ENCODE results near the gene UBE2E2.

DNA sequence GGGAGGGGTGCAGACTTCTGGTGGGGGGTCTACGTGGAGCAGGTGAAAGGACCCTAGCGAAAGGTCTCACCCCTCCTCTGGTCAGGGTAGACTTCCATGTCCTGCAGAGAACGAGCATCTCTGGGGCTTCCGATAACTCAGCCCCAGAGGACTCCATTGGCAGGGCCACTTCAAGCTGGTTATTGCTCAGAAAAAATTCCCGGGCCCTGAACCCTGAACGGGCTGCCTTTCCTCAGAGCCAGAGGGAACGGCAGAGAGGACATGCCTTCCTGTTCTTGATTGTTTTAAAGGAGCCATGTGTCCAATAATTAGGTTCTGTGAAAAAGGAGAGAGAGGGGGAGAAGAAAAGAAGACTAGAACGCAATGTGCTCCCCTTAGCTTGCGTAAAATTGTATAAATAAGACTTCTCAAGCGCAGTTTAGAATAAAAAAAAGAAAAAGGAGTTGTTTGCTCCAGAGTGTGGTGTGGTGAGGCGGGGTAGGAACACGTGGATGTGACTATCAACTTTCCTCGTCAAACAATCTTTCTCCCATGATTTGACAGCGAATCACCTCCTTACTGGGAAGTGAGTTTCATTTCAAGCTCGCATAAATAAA is 409.3 kb downstream of the UBE2E2 start:
- TF ChIP-seq, protein P1, sequence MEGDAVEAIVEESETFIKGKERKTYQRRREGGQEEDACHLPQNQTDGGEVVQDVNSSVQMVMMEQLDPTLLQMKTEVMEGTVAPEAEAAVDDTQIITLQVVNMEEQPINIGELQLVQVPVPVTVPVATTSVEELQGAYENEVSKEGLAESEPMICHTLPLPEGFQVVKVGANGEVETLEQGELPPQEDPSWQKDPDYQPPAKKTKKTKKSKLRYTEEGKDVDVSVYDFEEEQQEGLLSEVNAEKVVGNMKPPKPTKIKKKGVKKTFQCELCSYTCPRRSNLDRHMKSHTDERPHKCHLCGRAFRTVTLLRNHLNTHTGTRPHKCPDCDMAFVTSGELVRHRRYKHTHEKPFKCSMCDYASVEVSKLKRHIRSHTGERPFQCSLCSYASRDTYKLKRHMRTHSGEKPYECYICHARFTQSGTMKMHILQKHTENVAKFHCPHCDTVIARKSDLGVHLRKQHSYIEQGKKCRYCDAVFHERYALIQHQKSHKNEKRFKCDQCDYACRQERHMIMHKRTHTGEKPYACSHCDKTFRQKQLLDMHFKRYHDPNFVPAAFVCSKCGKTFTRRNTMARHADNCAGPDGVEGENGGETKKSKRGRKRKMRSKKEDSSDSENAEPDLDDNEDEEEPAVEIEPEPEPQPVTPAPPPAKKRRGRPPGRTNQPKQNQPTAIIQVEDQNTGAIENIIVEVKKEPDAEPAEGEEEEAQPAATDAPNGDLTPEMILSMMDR (conservative IDR thresholded peaks at IDR 0.05; ENCODE audit: low read length) = no peak
- TF ChIP-seq EZH2phosphoT487 (IDR thresholded peaks at IDR 0.05; ENCODE audit: borderline replicate concordance, low read depth, low read length) = no peak

Data from OCI-LY7 (cell line).